Effector memory CD8-positive, alpha-beta T cell (primary cell): ENCODE data around the gene C6orf89.

Source experiments
- ATAC-seq: fragments of 150-1000 bp; cut with Tn5 transposase; replicated peaks from 2 replicates; pipeline ENCODE4 v1.10.0; 2021; ENCODE audit warnings: mild to moderate bottlenecking, moderate library complexity
- DNase-seq, 3 experiments: peaks; one replicate each; pipeline ENCODE4 v3.0.0; 2021
- H3K27ac Mint-ChIP-seq, 2 donors: one replicate each; pipeline ENCODE4 v1.8.0; 2022; ENCODE audit warnings: mild to moderate bottlenecking in 2 of 2, mixed read lengths in 2 of 2, moderate library complexity in 2 of 2
- H3K27me3 Mint-ChIP-seq, 2 donors: one replicate each; pipeline ENCODE4 v1.8.0; 2022; ENCODE audit warnings: mixed read lengths in 2 of 2
- H3K36me3 Mint-ChIP-seq: one replicate; pipeline ENCODE4 v1.8.0; 2022; ENCODE audit warnings: mild to moderate bottlenecking, moderate library complexity, mixed read lengths; ENCODE audit not compliant: insufficient read depth
- H3K4me1 Mint-ChIP-seq, 2 donors: one replicate each; pipeline ENCODE4 v1.8.0; 2022; ENCODE audit warnings: low read depth in 2 of 2, mixed read lengths in 2 of 2
- H3K4me3 Mint-ChIP-seq, 2 donors: one replicate each; pipeline ENCODE4 v1.8.0; 2022; ENCODE audit warnings: mild to moderate bottlenecking in 2 of 2, mixed read lengths in 2 of 2, moderate library complexity in 2 of 2
- H3K9me3 Mint-ChIP-seq, 2 donors: one replicate each; pipeline ENCODE4 v1.8.0; 2022; ENCODE audit warnings: mixed read lengths in 2 of 2

The C6orf89 gene

DNA sequence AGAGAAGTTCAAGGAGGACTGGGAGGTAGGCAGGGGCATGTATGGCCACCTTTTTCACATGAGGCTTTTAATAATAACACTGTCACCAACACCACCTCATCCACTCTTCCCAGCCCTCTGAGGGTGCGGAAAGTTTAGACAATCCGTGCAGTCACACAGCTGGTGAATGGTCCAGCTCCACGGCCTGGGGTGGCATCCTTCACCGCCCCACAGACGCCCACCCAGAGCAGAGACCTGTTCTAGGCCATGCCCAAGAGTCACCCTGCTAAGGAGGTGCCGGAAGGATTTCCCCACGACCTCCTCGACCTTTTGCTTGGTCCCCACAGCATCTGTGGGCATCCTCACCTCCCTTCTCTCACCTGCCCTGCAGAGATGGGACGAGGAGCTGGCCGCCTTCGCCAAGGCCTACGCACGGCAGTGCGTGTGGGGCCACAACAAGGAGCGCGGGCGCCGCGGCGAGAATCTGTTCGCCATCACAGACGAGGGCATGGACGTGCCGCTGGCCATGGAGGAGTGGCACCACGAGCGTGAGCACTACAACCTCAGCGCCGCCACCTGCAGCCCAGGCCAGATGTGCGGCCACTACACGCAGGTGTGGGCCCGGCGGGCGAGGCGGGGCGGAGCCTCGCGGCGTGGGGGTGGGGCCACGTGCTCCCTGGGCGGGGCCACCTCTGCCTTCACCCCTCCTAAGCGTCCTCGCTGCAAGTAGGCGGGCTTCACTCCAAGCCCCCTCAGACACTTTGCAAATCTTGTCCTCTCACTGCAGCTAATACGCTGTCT, 73.2 kb downstream of the C6orf89 start:
- Mint-ChIP-seq H3K9me3 (no peaks in the 10 kb centered on the region), H3K27me3 (no peaks in the 10 kb centered on the region), H3K4me3 (no peak overlapping the region), H3K4me1 (peaks cover 31 to 42% of the 10 kb centered on the region in 2 donors), H3K36me3 (peaks cover 7% of the 10 kb centered on the region), H3K27ac (no peak overlapping the region)
- ATAC-seq (no peak), DNase-seq (no peak)

DNA sequence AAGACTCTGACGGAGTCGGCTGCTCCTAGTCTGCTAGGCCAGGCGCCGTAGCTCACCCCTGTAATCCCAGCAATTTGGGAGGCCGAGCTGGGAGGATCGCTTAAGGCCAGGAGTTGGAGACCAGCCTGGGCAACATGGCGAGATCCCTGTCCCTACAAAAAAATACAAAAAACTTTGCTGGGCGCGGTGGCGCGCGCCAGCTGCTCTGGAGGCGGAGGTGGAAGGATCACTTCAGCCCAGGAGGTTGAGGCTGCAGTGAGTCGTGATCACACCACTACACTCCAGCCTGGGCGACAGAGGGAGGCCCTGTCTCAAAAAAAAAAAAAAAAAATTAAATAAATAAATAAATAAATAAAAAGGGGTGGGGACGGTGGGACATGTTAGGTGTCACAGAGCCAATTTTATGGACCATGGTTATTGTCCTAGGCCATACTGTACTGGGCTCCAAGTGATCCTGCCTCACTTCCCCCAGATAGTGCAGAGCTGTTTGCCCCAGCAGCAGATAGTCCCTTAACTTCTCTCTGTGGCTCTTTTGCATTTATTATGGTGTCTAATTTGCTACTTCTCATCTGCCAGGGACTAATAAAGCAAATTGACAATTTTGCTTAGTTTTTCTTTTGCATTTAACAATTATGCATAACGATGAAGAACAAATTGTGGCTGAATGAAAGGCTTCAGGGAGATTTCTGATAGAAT, 74.0 kb downstream of the C6orf89 start:
- H3K36me3 Mint-ChIP-seq = peaks cover 7% of the 10 kb centered on the region
- peak overlapping the region in 1 of 2 donors; percentile 58 for H3K27ac Mint-ChIP-seq
- peaks cover 29 to 42% of the 10 kb centered on the region in 2 donors for H3K4me1 Mint-ChIP-seq
- no peak for DNase-seq
- no peaks in the 10 kb centered on the region for H3K9me3 Mint-ChIP-seq
- no peaks in the 10 kb centered on the region for H3K27me3 Mint-ChIP-seq
- no peak overlapping the region for H3K4me3 Mint-ChIP-seq
- no peak for ATAC-seq

DNA sequence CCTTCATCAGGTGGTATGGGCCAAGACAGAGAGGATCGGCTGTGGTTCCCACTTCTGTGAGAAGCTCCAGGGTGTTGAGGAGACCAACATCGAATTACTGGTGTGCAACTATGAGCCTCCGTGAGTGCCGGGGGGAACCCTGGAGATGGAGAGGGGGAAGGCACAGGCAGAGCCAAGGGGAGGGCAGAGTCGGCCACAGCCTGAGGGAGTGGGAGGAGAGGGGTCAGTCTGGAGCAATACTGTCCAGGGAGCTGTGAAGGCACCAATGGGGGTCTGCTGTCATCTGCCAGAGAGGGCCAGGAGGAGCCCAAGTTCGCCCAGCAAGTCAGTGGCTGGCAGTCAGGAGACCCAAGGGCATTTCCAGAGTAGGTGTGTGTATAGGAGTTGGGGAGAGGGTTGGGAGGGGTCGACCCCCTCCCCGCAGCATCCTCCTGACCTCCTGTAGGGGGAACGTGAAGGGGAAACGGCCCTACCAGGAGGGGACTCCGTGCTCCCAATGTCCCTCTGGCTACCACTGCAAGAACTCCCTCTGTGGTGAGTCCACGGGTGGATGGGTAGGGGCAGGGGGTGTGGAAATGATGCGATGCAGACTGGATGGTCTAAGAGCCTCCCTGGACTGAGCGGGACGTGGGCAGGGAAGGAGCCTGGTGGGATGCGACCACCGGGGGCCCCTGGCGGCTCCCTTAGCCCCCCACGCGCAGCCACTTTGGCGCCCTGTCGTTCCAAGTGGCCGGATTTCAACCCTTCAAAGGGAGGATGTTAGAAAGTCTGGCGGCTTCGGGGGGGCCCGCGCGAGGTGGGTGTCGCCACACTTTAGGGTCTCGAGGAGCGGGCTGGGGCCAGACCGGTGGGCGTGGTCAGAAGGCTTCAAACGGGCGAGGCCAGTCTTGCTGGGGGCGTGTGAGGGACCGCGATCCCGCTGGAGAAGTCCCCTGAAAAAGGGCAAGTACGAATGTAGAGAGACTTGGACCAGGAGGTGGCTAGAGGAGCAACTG, 76.0 kb downstream of the C6orf89 start:
- peak overlapping the region in 1 of 2 donors; percentile 46 for H3K27ac Mint-ChIP-seq
- H3K4me1 Mint-ChIP-seq = peaks cover 17 to 33% of the 10 kb centered on the region in 2 donors
- H3K9me3 Mint-ChIP-seq = no peaks in the 10 kb centered on the region
- DNase-seq = no peak
- H3K36me3 Mint-ChIP-seq = peaks cover 21% of the 10 kb centered on the region
- no peak overlapping the region for H3K4me3 Mint-ChIP-seq
- ATAC-seq = no peak
- H3K27me3 Mint-ChIP-seq = no peaks in the 10 kb centered on the region

DNA sequence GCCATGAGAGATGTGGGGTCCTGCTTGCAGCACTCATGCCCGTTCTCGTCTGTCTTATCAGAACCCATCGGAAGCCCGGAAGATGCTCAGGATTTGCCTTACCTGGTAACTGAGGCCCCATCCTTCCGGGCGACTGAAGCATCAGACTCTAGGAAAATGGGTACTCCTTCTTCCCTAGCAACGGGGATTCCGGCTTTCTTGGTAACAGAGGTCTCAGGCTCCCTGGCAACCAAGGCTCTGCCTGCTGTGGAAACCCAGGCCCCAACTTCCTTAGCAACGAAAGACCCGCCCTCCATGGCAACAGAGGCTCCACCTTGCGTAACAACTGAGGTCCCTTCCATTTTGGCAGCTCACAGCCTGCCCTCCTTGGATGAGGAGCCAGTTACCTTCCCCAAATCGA, 77.1 kb downstream of the C6orf89 start:
- Mint-ChIP-seq H3K4me3 (peak overlapping the region in 1 of 2 donors; percentile 63), H3K27me3 (no peaks in the 10 kb centered on the region), H3K4me1 (peaks cover 17 to 33% of the 10 kb centered on the region in 2 donors), H3K9me3 (no peaks in the 10 kb centered on the region), H3K36me3 (peaks cover 28% of the 10 kb centered on the region), H3K27ac (peak overlapping the region; percentile 26 to 87)
- DNase-seq = peak; percentile 57 to 61 (median 60)
- ATAC-seq = peak; percentile 61

DNA sequence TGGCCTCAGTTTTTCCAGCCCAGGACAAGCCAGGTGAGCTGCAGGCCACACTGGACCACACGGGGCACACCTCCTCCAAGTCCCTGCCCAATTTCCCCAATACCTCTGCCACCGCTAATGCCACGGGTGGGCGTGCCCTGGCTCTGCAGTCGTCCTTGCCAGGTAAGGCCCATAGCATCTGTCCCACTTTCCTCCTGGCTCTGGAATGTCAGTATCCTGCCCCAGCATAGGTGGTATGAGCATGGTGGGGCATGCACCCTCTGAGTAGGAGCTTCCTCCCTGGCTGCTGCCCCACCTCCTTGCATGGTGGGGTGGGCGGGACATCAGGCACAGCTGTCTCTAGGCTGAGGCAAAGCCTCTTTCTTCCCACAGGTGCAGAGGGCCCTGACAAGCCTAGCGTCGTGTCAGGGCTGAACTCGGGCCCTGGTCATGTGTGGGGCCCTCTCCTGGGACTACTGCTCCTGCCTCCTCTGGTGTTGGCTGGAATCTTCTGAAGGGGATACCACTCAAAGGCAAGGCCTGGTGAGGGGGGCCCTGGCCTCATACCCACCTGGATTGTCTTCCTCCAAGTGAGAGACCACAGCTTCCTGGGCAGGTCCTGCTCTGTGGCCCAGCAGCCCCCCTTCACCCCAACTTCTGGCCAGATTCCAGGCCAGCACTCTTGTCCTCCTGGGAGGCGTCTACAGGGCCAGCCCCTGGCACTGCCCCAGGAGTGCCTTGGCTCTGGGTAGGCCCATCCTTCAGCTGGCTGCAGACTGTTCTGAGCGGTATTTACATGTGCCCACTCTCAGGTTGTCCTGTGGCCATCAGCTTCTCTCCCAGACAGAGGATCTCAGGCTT, 77.9 kb downstream of the C6orf89 start:
- Mint-ChIP-seq H3K36me3 (peaks cover 36% of the 10 kb centered on the region), H3K27ac (peak overlapping the region; percentile 52 to 87)

DNA sequence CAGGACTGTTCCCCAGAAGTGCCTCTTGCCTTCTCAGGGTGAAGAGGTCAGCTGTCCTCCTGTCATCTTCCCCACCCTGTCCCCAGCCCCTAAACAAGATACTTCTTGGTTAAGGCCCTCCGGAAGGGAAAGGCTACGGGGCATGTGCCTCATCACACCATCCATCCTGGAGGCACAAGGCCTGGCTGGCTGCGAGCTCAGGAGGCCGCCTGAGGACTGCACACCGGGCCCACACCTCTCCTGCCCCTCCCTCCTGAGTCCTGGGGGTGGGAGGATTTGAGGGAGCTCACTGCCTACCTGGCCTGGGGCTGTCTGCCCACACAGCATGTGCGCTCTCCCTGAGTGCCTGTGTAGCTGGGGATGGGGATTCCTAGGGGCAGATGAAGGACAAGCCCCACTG, 78.6 kb downstream of the C6orf89 start:
- Mint-ChIP-seq H3K27ac (peak overlapping the region; percentile 52 to 87), H3K4me1 (peaks cover 17 to 33% of the 10 kb centered on the region in 2 donors), H3K36me3 (peaks cover 41% of the 10 kb centered on the region), H3K9me3 (no peaks in the 10 kb centered on the region), H3K27me3 (no peaks in the 10 kb centered on the region), H3K4me3 (peak overlapping the region; percentile 27 to 54)
- DNase-seq = no peak
- ATAC-seq = no peak

More for the DNA sequence above, 77.9 kb downstream of the C6orf89 start:
- ATAC-seq (peak; percentile 69), DNase-seq (peak in 1 of 3 experiments; percentile 18)
- H3K4me3 Mint-ChIP-seq = peak overlapping the region in 1 of 2 donors; percentile 63
- no peaks in the 10 kb centered on the region for H3K9me3 Mint-ChIP-seq
- H3K27me3 Mint-ChIP-seq = no peaks in the 10 kb centered on the region
- H3K4me1 Mint-ChIP-seq = peaks cover 17 to 33% of the 10 kb centered on the region in 2 donors

DNA sequence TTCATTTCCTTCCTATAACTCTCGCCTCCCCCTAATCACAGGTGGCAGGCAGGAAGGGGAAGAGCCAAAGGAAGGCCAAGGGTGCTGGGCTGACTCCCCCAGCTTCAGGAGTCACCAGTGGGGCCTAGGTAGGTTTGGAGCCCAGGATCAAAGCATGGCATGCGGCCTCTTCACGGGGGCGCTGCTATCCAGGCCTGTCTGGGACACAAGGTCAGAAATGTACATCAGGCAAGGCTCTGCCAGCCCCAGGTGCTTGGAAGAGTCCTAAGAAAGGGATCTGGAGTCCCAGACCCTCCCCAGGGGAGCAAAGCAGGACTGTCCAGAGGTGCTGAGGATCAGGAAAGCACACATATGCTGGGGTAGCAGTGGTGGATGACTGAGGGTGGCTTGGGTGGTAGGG, 79.2 kb downstream of the C6orf89 start:
- peaks cover 47% of the 10 kb centered on the region for H3K36me3 Mint-ChIP-seq
- H3K4me1 Mint-ChIP-seq = peaks cover 17 to 33% of the 10 kb centered on the region in 2 donors
- no peaks in the 10 kb centered on the region for H3K27me3 Mint-ChIP-seq
- no peaks in the 10 kb centered on the region for H3K9me3 Mint-ChIP-seq
- DNase-seq = no peak
- peak overlapping the region; percentile 27 to 54 for H3K4me3 Mint-ChIP-seq
- peak overlapping the region; percentile 52 to 87 for H3K27ac Mint-ChIP-seq
- ATAC-seq = no peak

DNA sequence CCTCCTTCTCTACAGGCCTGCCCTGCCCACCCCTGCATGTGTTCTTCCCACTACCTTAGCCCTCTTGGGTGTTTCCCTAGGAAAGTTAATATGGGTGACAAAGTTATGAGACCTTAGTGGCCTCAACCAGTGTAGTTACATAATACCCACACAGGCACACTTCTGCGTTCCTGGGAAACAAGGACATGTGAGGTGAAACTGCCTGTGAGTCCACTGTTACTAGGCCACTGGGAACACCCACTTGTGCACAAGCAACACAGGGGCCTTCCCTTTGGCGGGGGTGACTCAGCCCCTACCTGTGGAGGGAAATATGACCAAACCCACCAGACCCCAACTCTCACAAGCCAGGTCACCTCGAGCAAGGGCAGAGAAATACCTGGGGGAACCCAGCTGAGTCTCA, 81.5 kb downstream of the C6orf89 start:
- no peak overlapping the region for H3K4me3 Mint-ChIP-seq
- H3K9me3 Mint-ChIP-seq = no peaks in the 10 kb centered on the region
- ATAC-seq = no peak
- H3K27me3 Mint-ChIP-seq = no peaks in the 10 kb centered on the region
- H3K27ac Mint-ChIP-seq = peak overlapping the region; percentile 14 to 57
- H3K4me1 Mint-ChIP-seq = peaks cover 17 to 30% of the 10 kb centered on the region in 2 donors
- no peak for DNase-seq
- peaks cover 70% of the 10 kb centered on the region for H3K36me3 Mint-ChIP-seq

DNA sequence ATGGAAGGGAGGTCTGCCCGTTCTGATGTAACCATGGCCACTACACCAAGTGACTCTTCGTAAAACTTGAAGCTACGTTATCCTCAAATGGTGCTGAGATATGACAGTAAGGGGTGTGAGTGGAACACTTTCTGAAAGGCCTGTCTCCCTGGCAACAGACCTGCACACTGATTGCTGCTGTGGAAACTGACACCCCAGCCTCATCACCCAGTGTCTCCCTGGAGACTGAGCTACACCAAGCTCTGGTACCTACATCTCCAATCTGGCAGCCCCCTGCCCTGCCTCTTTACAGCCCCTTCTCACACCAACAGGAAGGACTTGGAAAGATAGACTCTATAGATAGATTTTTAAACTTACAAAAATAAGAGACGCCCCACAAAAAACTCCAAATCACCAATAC, 82.0 kb downstream of the C6orf89 start:
- Mint-ChIP-seq H3K4me3 (no peak overlapping the region), H3K9me3 (no peaks in the 10 kb centered on the region), H3K4me1 (peaks cover 17 to 27% of the 10 kb centered on the region in 2 donors), H3K36me3 (peaks cover 70% of the 10 kb centered on the region), H3K27ac (peak overlapping the region in 1 of 2 donors; percentile 57), H3K27me3 (no peaks in the 10 kb centered on the region)
- DNase-seq (no peak), ATAC-seq (no peak)

DNA sequence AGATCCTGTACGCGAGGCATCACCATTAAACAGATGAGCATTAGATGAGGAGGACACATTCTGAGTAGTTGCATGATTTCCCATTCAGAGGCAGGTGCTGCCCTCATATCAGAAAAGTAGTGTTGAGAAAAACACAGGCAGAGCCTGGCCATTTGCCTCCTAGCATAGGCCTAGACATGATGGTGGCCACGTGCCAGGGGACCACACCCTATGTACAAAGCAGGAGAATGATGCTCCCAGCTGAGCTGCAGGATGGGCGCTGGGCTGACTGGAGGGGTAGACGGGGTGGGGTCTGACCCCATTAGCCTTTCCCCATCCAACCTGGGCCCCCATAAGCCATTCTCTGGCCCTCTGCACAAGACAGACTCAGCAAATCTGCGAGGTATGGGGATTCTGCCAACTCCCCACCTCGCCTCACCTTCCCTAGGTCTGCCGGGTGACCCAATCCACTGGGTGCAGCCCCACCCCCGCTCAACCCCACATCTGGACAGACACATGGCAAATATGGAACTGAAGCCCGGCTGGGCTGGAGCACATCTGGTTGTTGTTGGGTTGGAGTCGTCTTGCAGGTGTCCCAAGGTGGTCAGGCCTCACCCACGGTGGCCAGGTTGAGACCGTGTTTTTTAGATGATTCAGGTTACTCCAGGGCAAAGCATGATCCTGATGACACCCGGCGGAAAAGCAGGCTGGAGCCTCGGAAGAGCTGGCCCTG, 82.7 kb downstream of the C6orf89 start:
- no peaks in the 10 kb centered on the region for H3K9me3 Mint-ChIP-seq
- H3K4me3 Mint-ChIP-seq = no peak overlapping the region
- peaks cover 75% of the 10 kb centered on the region for H3K36me3 Mint-ChIP-seq
- H3K27me3 Mint-ChIP-seq = no peaks in the 10 kb centered on the region
- H3K27ac Mint-ChIP-seq = peak overlapping the region in 1 of 2 donors; percentile 57
- H3K4me1 Mint-ChIP-seq = peaks cover 14 to 21% of the 10 kb centered on the region in 2 donors
- DNase-seq (no peak), ATAC-seq (no peak)

DNA sequence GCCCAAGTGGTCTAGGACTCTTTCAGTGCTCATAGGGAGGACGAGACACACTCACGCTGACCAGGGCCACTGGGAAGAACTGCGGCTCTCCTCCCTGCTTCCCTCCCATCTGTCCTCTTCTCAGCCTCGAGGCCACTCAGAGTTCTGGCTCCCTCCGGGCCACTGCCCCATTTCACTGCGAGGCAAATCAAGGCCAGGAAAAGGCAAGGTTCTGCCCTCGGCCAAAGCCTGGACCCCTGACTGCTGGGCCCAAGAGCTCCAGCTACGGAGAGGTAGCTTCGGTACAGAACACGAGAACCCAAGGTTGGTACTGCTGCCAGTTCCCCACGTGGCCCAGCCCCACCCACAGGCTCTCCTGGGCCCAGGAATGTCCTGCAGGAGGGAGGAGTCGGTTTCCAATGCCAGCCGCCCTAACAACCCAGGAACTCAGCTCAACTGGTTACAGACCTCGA, 83.5 kb downstream of the C6orf89 start:
- Mint-ChIP-seq H3K4me1 (peaks cover 6 to 12% of the 10 kb centered on the region in 2 donors), H3K9me3 (no peaks in the 10 kb centered on the region), H3K27me3 (no peaks in the 10 kb centered on the region), H3K27ac (peak overlapping the region in 1 of 2 donors; percentile 57), H3K36me3 (peaks cover 83% of the 10 kb centered on the region), H3K4me3 (no peak overlapping the region)
- ATAC-seq (no peak), DNase-seq (no peak)
